Measurements from ENCODE around the gene ERFL.

The ERFL gene

DNA sequence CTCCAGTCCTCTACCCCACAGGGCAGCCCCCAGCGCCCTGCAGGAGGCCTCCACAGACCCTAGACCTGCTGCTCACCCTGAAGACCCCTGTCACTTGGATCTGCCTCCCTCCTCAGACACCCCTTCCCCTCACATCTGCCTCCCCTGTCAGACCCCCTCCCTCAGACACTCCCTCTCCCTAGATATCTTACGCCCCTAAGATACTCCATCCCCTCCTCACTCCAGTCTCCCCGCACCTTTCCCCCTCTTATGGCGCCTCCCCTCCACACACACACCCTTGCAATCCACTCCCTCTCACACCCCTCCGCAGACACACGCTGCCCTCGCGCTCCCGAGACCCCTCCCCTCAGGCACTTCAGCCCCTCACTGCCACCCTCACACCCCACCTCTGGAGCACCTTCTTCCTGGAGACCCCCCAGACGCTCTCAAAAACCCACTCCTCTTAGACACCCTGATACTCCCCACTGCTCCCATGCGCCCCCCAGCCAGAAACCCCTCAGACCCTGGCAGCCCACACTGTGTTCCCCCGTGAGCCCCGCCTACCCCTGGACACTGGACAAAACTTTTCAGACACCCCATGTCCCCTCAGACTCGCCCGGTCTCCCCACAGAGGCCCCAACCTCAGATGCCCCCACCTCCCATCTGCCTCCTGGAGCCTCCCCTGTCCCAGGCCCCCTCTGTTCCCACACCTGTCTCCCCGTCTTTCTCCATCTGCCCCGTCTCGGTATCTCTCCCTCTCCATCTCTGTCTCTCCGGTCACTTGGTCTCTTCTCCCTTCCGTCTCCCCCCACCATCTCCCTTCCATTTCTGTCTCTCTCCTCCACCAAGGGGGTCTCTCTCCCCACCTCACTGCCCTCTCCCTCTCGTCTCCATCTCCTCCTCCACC is 14.5 kb downstream of the ERFL start:
- no peak for DNase-seq (ENCODE audit: low read depth in 2 of 2)

DNA sequence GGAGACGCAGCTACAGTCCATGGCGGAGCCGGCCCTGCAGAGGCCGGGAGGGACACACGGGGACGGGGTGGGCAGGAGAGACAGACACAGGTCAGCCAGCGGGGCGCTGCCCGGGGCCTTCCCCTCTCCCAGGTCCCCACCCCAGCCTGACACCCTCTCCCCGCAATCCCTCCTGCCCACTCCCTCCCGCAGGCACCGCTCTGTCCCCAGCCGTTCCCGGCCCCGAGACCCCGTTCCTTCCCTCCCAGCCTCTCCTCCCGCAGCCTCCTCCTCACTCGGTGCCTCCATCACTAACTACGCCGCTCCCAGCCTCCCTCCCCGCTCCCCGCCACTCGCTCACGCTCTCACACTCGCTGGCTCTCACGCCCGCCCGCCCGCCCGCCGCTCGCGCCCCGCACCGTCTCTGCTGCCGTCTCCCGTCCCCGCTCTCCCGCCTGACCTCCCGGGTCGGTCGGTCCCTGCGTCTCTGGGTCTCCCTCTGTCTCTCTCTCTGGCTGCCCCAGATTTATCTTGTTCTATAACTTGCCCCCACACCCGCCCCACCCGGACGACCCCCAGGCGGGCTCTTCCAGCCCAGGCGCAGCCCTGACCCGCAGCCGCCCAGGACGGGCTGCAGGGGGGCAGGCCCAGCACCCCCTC is 15.2 kb downstream of the ERFL start:
- no peak for DNase-seq (ENCODE audit: low read depth in 2 of 2)

DNA sequence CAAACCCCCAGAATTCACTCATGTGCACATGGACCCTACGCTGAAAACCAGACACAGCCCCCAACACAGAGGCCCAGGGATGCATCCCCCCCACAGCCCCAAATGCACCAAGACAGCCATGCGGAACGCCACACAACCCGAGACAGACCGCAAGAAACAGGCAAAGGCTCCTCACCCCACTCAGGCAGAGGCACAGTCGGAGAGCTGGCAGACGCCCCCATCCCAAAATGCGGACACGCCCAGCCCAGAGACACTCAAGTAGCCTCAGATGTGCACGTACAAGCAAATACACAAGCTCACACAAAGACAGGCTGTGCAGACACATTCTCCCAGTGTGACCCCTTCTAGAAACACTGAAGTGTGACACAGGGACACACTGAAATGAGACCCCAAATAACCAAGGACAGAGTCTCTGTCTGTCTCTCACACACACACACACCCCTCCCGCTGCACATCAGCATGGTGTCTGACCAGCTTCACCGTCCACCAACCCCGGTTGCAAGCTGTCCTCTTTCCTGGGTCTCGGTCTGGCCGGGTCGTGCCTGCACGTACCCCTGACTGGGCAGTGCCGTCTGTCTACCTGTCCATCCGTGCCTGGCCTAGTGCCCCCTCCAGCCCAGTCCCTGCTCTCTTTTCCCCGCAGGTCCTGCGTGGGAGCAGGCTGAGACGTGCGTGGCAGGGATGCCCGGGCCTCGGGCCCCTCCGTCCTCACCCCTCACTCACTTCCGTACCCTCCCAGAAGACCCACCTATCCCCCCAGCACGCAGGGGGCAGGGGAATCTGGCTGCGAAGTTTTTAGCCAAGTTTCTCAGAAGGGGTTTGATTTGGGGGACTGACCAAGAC is 16.1 kb downstream of the ERFL start:
- DNase-seq (ENCODE audit: low read depth in 2 of 2): no peak

DNA sequence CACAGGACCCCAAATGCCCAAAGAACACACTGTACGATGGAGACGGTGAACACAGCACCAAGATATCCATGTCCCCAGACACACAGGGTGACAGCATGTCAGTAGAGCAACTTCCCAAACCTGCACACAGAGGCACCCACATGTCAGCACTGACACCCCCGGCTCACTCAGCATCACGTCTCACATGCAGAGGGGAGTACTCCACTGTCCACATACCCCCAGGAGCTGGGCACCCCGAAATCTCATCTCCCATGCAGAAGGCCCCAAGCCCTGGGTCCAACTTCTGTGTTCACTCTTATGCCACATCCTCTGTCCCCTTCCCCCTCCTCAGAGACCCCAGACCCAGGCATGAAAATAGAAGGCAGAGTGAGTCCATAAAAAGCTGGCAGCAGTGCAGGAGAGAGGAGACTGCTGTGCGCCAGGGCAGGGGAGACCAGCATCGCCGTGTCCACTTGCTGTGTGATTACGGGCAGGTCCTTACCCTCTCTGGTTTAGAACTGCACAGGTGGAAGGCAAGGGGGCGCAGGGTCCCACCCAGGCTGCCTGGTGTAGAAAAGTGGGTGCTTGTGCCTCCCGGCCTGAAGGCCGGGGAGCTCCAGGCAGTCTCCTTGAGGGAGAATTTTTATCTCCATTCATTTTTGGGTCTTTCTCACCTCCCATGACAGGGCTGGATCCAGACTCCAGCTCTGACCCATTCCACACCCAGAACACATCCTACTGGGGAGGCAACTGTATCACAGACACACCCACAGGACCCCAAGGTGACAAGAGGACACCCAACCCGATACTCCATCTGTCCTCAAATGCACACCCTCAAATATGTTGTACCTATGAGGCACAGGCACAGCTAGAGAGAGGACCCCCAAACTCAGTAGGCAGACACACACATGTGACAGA is 17.0 kb downstream of the ERFL start:
- DNase-seq (ENCODE audit: low read depth in 2 of 2): no peak

DNA sequence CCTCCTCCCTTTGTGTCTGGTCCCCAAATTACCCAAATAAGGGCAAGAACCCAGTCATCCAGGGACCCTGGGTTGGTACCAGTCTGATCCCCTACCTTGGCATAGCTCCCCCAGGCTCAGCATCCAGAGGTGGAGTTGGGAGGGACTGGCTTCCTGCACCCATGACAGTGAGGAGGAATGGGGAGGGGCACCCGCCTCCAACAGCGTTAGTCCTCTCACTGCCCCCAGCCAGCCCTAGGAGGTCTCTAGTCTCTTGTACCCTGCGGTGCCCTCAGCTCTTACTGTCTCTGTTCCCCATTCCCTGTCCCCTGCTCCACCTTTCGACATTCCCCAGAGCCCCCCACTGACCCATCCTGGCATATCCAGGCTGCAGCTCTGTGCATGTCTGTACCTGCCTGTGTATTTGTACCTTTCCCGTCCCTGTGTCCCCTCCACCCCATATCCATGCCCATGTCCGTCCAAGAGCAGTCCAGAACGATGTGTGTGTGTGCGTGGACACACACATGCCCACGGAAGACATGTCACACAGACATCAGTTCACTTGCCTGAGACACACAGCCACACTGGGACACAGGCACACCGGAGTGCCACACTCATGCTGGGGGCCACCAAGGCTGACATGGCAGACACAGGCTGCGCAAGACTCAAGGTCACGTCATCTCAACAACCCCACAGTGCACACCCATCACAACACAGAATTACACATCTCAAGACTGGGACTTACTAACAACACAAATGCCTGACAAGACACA is 17.8 kb downstream of the ERFL start:
- DNase-seq (ENCODE audit: low read depth in 2 of 2): no peak

DNA sequence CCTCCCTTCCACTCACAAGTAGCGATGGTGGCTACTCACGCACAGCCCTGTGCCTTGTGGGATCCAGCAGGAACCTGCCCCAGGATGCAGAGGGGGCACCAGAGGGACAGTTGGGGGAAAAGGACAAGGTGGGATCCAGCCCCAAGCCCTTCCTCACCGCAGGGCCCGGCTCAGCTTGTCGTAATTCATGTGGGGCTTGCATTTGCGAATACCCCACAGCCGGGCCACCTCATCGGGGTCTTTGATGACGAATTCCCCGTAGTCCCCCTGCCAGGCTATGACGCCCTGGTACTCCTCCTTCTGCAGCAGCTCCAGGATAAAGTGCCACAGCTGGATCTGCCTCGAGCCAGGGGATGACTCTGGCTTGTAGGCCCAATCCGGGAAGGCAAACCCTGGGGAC is 18.5 kb downstream of the ERFL start:
- DNase-seq (ENCODE audit: low read depth in 2 of 2): no peak

DNA sequence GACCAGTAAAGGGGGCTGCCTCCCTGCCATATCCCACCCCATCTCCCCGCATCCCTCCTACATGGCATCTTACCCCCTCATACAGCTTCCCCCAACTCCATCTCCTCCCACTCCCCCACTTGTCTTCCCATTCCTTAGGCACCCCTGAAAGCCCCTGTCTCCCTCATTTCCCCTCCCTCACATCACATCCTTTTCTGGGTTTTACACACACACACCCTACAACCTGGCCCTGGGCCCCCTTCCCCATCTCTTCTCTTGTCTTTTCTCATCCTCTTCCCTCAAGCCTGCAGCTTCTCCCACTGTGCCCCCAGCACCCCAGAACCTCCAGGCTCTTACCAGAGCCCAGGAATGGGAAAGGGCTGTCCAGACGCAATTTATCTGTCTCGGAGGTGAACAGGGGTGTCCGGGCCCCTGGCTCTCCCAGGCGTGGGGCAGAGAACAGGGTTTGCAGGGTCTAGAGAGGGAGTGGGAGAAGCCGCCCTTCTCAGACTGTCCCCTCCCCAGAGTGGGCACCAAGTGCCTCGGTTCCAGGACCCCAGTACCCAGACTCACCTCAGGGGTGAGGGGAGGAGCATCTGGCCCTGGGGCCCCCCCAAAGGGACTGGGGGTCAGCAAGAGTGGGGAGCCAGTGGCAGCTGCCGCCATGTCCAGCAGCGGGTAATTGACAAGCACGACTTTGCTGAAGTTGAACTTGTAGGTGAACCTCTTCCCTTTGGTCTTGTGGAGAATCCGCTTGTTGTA is 19.4 kb downstream of the ERFL start:
- no peak for DNase-seq (ENCODE audit: low read depth in 2 of 2)

DNA sequence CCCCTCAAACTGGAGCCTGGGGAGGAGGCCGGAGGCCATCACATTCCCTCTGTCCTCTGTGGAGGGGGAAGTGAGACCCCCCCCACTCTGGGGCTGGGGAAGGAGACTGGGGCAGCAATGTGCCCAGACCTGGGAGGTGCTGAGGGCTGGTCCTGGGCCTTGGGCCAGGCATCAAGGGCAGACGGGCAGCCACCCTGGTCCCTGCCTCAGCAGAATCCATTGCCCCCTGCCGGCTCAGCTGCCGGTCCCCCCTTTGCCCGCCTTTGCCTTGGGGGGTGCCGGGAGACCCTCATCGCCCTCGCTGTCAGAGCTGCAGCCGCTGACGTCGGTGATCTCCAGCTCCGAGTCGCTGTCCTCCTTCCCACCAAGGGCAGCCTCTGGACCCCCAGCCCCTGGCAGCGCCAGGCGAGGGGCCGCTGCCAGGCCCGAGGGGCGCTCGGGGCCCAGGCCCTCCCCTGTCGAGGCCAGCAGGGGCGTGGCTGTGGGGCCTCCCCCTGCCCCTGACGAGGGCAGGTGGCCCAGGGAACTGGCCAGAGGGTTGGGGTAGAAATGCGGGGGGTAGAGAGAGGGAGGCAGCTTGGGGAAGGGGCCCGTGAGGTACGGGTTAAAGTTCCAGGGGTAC is 20.1 kb downstream of the ERFL start:
- DNase-seq (ENCODE audit: low read depth in 2 of 2): no peak

DNA sequence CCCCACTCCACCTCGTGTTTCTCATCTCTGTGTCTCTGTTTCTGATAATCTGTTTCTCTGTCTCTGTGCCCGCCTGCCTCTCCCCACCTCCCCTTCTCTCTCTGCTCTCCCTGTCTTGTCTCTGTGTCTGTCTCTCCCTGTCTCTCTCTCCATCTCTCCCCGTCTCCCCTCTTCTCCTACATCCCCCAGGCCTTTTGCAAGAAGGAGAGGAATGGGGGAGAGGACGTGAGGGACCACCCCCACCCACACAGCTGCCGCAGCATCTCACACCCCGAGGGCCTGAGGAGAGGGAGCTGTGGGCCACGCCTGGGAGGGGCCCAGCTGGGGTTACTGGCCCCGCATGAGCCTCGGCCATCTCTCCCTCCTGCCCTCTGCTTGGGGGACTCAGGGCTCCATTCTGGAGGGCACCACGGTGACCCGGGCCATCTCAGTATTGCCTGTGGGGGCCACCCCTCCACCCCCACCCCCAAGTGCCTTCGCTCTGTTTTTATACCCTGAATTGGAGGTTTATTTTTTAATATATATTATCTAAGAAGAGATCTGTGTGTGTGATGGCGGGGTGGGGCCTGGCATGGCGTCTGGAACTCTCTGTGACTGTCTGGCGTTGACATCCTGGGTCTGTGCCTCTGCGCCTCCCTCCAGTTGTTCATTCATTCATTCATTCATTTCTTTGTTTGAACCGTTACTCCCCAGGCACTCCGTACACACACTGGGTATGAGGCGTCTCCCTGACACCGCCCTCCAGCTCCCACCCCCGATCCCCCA is 21.2 kb downstream of the ERFL start:
- no peak for DNase-seq (ENCODE audit: low read depth in 2 of 2)

DNA sequence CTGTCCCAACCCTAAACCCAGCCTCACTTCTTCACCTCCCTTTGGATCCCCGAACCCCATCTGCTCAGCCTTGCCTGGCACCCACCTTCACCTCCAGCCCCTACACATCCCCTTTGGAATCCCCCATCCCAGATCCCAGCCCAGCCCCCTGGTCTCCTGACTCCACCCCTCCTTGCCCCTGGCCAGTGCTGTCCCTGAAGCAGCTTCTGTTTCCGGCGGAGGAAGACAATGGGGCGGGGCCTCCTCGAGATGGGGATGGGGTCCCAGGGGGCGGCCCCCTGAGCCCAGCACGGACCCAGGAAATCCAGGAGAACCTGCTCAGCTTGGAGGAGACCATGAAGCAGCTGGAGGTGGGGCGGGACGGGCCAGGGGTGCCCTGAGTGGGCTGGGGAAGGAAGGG is 22.0 kb downstream of the ERFL start:
- DNase-seq (ENCODE audit: low read depth in 2 of 2): no peak

DNA sequence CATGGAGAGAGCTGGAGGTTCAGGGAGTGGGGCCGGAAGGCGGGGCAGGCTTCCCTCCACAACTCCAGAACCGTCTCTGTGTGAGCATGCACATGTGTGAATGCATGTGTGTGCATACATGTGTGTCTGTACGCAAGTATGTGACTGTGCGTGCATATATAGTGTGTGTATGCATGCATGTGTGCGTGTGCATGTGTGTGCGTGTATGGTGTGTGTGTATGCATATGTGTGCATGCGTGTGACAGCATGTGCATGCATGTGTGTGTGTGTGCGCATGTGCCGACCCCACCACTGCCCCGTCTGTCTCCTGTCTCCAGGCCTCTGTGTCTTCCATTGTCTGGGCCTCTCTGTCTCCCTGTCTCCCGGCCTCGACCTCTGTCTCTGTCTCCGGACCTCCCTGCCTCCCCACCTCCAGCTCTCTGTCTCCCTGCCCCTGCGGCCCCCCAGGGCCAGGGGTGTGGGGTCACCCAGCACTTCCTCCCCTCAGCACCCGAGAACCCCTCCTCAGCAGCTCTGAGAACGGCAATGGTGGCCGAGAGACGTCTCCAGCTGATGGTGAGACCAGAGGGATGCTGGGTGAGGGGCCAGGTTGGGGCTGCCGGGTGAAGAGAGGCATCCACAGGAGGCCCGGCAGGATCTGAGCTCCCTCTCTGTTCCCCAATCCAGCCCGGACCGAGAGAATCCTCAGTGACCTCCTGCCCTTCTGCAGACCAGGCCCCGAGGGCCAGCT is 22.8 kb downstream of the ERFL start:
- no peak for DNase-seq (ENCODE audit: low read depth in 2 of 2)

DNA sequence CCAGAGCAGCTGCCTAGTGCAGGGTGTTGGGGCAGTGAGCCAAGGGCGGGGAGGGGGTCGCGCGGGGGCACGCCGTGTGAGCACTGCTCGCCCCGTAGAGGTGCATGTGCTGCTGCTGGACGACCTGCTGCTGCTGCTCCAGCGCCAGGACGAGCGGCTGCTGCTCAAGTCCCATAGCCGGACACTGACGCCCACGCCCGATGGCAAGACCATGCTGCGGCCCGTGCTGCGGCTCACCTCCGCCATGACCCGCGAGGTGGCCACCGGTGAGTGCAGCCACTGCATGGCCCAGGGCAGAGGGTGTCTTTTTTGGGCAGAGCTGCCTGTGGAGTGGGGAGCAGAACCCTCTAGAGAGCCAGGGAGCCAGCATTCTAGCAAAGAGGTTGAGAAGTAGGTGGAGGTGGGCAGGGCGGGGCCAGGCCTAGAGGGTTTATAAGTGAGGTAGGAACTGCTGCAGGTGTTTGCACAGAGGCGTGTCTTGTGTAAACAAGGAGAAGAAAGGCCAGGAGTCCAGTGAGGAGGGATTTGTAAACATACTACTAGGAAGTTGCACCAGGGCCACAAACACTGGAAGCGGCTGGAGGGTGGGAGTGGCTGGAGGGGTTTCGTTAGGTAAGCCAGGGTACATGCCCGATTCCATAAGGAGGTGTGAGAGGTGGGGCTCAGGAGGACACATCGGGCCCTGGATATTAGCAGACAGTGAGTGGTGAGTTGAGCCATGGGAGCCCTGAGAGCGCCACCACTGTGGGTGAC is 24.0 kb downstream of the ERFL start:
- DNase-seq (ENCODE audit: low read depth in 2 of 2): no peak

DNA sequence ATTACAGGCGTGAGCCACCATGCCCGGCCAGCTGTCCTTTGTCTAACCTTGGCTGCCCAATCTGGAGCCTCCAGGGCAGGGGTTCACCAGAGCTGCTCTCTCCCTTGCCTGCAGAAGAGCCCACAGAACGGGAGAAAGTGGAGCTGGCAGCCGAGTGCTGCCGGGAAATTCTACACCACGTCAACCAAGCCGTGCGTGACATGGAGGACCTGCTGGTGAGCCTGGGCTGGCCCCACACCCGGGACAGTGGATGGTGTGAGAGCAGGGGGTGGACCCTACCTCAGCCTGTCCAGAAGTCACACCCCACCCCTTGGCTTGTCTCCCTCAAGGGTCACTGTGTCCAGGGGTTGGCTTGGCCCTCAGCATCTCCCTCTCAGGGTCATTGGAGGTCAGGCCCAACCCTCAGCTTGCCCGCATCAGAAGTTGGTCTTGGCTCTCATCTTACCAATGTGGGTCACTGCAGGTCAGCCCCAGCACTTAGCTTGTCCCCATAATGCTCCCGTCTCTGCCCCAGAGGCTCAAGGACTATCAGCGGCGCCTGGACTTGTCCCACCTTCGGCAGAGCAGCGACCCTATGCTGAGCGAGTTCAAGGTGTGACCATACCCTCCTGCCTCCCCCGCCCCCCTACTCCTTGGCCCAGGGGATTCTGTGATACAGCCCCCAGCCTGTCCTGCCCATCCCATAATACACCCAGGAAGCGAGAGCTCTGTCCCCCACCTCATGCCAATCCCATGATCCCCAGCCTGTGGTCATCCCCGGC is 24.9 kb downstream of the ERFL start:
- no peak for DNase-seq (ENCODE audit: low read depth in 2 of 2)

DNA sequence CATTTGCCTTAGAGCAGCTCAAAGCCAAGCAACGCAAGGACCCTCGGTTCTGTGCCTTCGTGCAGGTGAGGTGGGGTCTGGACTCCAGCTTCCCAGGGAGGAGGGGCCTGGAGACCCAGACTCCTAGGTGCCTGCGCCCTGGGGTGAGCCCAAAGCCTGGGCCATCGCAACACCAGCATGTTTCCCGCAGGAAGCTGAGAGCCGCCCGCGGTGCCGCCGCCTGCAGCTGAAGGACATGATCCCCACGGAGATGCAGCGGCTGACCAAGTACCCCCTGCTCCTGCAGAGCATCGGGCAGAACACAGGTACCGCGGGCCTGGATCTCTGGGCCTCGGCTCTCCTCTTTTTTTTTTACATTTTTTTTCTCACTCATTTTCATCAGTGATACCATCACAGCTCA is 25.7 kb downstream of the ERFL start:
- no peak for DNase-seq (ENCODE audit: low read depth in 2 of 2)

DNA sequence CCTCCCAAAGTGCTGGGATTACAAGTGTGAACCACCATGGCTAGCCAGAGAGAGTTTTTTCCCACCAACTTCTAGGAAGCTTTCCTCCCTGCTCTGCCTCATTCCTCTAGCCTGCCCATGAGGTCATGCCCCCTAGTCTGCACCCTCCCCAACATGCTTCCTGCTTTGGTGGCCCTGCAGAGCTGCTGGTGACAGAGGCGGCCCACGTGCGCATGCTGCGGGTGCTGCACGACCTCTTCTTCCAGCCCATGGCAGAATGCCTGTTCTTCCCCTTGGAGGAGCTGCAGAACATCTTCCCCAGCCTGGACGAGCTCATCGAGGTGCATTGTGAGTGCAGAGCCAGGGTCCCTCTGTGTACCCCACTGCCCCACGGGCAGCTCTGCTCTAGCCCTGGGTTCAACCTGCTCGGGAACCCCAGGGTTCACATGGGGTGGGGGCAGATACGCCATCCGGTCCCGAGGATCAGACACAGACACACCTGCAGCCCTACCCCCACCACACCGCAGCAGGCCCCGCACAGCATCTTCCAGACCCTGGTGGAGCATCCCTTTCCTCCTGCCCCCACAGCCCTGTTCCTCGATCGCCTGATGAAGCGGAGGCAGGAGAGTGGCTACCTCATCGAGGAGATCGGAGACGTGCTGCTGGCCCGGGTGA is 26.4 kb downstream of the ERFL start:
- DNase-seq (ENCODE audit: low read depth in 2 of 2): no peak

DNA sequence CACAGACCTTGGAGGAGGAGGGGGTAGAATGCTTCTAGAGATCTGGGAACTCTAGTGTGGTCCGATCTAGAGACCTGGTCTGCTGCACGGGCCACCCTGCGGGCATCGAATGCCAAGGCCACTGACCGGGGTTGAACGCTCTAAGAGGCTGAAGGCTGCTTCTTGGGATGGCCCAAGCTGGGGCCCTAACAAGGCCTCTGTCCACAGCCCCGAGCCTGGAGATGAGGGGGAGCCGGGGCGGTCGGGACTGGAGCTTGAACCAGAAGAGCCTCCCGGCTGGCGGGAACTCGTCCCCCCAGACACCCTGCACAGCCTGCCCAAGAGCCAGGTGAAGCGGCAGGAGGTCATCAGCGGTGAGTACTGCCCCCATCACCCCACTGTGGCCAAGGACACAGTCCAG is 30.0 kb downstream of the ERFL start:
- DNase-seq (ENCODE audit: low read depth in 2 of 2): no peak
